Measurements from ENCODE around the gene PGAP2. TPM values are rescaled to one million over a fixed set of nuclear protein-coding genes. Genes with fewer than 3 reads are reported as not detected.
A peak's percentile ranks its signal among the peaks of the same experiment; 100 is the strongest.

Gene PGAP2
- total RNA-seq, 2 donors from 2014 or later, result 38.5 to 52.2 TPM

DNA sequence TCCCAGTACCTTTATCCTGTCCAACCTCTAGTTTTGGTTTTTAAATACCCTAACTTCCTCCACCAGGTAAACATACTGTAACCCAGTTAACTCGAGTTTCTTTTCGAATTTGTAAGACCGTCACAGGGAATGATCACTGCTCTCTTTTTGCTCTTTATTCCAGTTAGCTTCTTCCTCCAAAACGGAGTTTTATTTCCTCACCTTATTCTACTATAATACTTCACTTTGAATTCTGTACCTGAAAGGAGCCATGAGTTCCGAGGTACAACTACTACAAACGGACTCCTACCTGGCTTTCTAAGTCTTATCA, 12.4 kb upstream of the PGAP2 start:
- H3K9me3 Mint-ChIP-seq, result peaks cover 3% of the 10 kb centered on the region
- H3K4me3 ChIP-seq (ENCODE audit: low read length), result peak overlapping the region; percentile 97
- peaks cover 27% of the 10 kb centered on the region for H3K36me3 Mint-ChIP-seq (ENCODE audit: low read depth)
- H3K36me3 ChIP-seq (ENCODE audit: control insufficient read depth, insufficient read depth, low read length), result peaks cover 37% of the 10 kb centered on the region
- H3K9me3 ChIP-seq (ENCODE audit: control insufficient read depth, low read length), result no peaks in the 10 kb centered on the region
- no peak for TF ChIP-seq CTCF (conservative IDR thresholded peaks at IDR 0.05)
- H3K27ac ChIP-seq (ENCODE audit: low read depth, low read length), result no peak overlapping the region
- H3K4me1 ChIP-seq (ENCODE audit: control insufficient read depth, insufficient read depth, low read length), result no peaks in the 10 kb centered on the region
- H3K4me3 Mint-ChIP-seq, result peak overlapping the region; percentile 77
- peak overlapping the region; percentile 88 for H3K9ac ChIP-seq (ENCODE audit: extremely low read depth, low read length, poor library complexity, severe bottlenecking)
- WGBS, 2 experiments (ENCODE audit: insufficient coverage in 1 of 2, insufficient read length in 1 of 2), result 72 to 74% methylated on average over 6 of the region's 6 CpGs
- peaks cover 10% of the 10 kb centered on the region for H3K4me1 Mint-ChIP-seq
- H3K27ac Mint-ChIP-seq, result no peak overlapping the region
- no peak for DNase-seq
- no peaks in the 10 kb centered on the region for H3K27me3 ChIP-seq (ENCODE audit: control insufficient read depth, insufficient read depth, low read length, poor library complexity, severe bottlenecking)
- no peaks in the 10 kb centered on the region for H3K27me3 Mint-ChIP-seq (ENCODE audit: insufficient read depth)

GRCh38 chr11:3796346-3796745, 12.0 kb upstream of the PGAP2 start:
- Mint-ChIP-seq H3K4me1 (peaks cover 10% of the 10 kb centered on the region), H3K27ac (peak overlapping the region; percentile 98), H3K4me3 (peak overlapping the region; percentile 77), H3K27me3 (ENCODE audit: insufficient read depth) (no peaks in the 10 kb centered on the region), H3K9me3 (peaks cover 3% of the 10 kb centered on the region), H3K36me3 (ENCODE audit: low read depth) (peaks cover 27% of the 10 kb centered on the region)
- no peak for DNase-seq
- Histone ChIP-seq H3K4me1 (ENCODE audit: control insufficient read depth, insufficient read depth, low read length) (no peaks in the 10 kb centered on the region), H3K36me3 (ENCODE audit: control insufficient read depth, insufficient read depth, low read length) (peaks cover 37% of the 10 kb centered on the region), H3K27ac (ENCODE audit: low read depth, low read length) (no peak overlapping the region), H3K9me3 (ENCODE audit: control insufficient read depth, low read length) (no peaks in the 10 kb centered on the region), H3K9ac (ENCODE audit: extremely low read depth, low read length, poor library complexity, severe bottlenecking) (peak overlapping the region; percentile 88), H3K27me3 (ENCODE audit: control insufficient read depth, insufficient read depth, low read length, poor library complexity, severe bottlenecking) (no peaks in the 10 kb centered on the region), H3K4me3 (ENCODE audit: low read length) (peak overlapping the region; percentile 97)
- WGBS, 2 experiments (ENCODE audit: insufficient coverage in 1 of 2, insufficient read length in 1 of 2), result 32 to 39% methylated on average over 10 to 14 of the region's 14 CpGs
- TF ChIP-seq CTCF (conservative IDR thresholded peaks at IDR 0.05), result no peak

DNA sequence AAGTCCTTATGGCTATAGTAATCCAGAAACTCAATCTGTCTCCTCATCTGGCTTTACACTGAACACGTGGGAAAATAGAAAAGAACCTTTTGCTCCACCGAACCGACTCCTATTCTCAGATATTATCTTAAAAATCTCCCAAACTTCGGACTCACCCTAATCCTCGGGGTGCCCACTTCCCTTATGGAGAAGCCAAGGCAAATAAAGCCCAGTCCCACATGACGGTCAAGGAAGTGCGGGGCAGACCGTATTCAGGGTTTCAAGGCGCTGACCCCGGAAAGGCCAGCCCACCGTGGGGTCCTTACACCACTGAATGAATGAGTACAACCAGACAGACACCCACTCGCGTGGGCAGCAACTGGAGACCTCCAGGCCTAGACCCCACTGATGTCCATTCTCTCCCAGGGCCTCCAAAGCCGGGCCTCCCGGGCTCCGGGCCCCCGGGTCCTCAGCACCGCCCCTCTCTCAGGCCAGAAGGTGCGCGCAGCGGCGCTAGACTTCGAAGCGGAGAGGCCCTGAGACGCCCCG, 11.5 kb upstream of the PGAP2 start:
- no peaks in the 10 kb centered on the region for H3K27me3 Mint-ChIP-seq (ENCODE audit: insufficient read depth)
- H3K9ac ChIP-seq (ENCODE audit: extremely low read depth, low read length, poor library complexity, severe bottlenecking), result peak overlapping the region; percentile 88

More for the DNA sequence above, 11.5 kb upstream of the PGAP2 start:
- H3K4me3 Mint-ChIP-seq, result peak overlapping the region; percentile 77
- peaks cover 3% of the 10 kb centered on the region for H3K9me3 Mint-ChIP-seq
- no peaks in the 10 kb centered on the region for H3K9me3 ChIP-seq (ENCODE audit: control insufficient read depth, low read length)
- H3K4me1 ChIP-seq (ENCODE audit: control insufficient read depth, insufficient read depth, low read length), result no peaks in the 10 kb centered on the region
- peak overlapping the region; percentile 98 for H3K27ac Mint-ChIP-seq
- peaks cover 27% of the 10 kb centered on the region for H3K36me3 Mint-ChIP-seq (ENCODE audit: low read depth)
- H3K27ac ChIP-seq (ENCODE audit: low read depth, low read length), result peak overlapping the region; percentile 96
- TF ChIP-seq CTCF (conservative IDR thresholded peaks at IDR 0.05), result no peak
- H3K27me3 ChIP-seq (ENCODE audit: control insufficient read depth, insufficient read depth, low read length, poor library complexity, severe bottlenecking), result no peaks in the 10 kb centered on the region
- DNase-seq, result no peak
- 0% methylated on average over 6 to 25 of the region's 26 CpGs for WGBS, 2 experiments (ENCODE audit: insufficient coverage in 1 of 2, insufficient read length in 1 of 2)
- peak overlapping the region; percentile 97 for H3K4me3 ChIP-seq (ENCODE audit: low read length)
- peaks cover 10% of the 10 kb centered on the region for H3K4me1 Mint-ChIP-seq
- peaks cover 35% of the 10 kb centered on the region for H3K36me3 ChIP-seq (ENCODE audit: control insufficient read depth, insufficient read depth, low read length)

All from endodermal cell (in vitro differentiated cells).